K562 (cell line): ENCODE data around the gene FCSK. TPM values are rescaled to one million over a fixed set of nuclear protein-coding genes. Genes with fewer than 3 reads are reported as not detected.

Experiments used
- CAMTA2 ChIP-seq: fragments of 250-450 bp; sonication (Bioruptor Pico); conservative IDR thresholded peaks from 2 replicates; pipeline ENCODE4 v1.5.1; 2022
- FOXK2 ChIP-seq, 2 experiments: fragments of 450-650 bp; IDR thresholded peaks in 1 of 2; conservative IDR thresholded peaks in 1 of 2; 2 replicates each; pipeline ENCODE4 v1.6.1; 2016; ENCODE audit warnings: low read depth in 2 of 2, mild to moderate bottlenecking in 1 of 2
- HOMEZ ChIP-seq: fragments of 250-450 bp; sonication (Bioruptor Pico); IDR thresholded peaks from 2 replicates; pipeline ENCODE4 v1.4.0; 2020; ENCODE audit warnings: mild to moderate bottlenecking, moderate library complexity
- KLF6 ChIP-seq: fragments of 250-450 bp; sonication (Bioruptor Pico); IDR thresholded peaks from 2 replicates; pipeline ENCODE4 v1.4.0; 2020; ENCODE audit warnings: mild to moderate bottlenecking, moderate library complexity, borderline replicate concordance
- MAZ ChIP-seq, 2 experiments: fragments of 450-650 bp in 1 of 2; sonication (generic) in 1 of 2; formaldehyde crosslinking; IDR thresholded peaks in 1 of 2; conservative IDR thresholded peaks in 1 of 2; 2 replicates each; pipeline versions ENCODE4 v1.4.0 to v1.5.0; 2020; ENCODE audit warnings: mild to moderate bottlenecking in 1 of 2, missing genetic modification reagents in 1 of 2
- MYNN ChIP-seq, 2 experiments: sonication (generic); formaldehyde crosslinking in 1 of 2; IDR thresholded peaks; 2 replicates each; pipeline versions ENCODE4 v1.5.0 to v1.6.1; 2016 to 2020; ENCODE audit warnings: antibody characterized with exemption in 1 of 2, missing genetic modification reagents in 1 of 2
- NFIC ChIP-seq: fragments of 450-650 bp; IDR thresholded peaks from 2 replicates; pipeline ENCODE4 v1.6.1; 2017; ENCODE audit warnings: mild to moderate bottlenecking, inconsistent platforms
- POLR2G ChIP-seq: fragments of 200-400 bp; formaldehyde crosslinking; IDR thresholded peaks from 2 replicates; pipeline ENCODE4 v1.6.1; 2017; ENCODE audit warnings: low read depth, mild to moderate bottlenecking, antibody characterized with exemption, low read length, moderate library complexity
- TFAP4 ChIP-seq: sonication (generic); formaldehyde crosslinking; IDR thresholded peaks from 2 replicates; pipeline ENCODE4 v1.8.0; 2022; ENCODE audit warnings: missing genetic modification reagents, mild to moderate bottlenecking, moderate library complexity, borderline replicate concordance
- ZNF133 ChIP-seq: fragments of 250-450 bp; sonication (Bioruptor Pico); IDR thresholded peaks from 2 replicates; pipeline ENCODE4 v1.4.0; 2020; ENCODE audit warnings: mild to moderate bottlenecking
- ZNF263 ChIP-seq: sonication (generic); formaldehyde crosslinking; IDR thresholded peaks from 2 replicates; pipeline ENCODE4 v1.8.0; 2022; ENCODE audit warnings: mild to moderate bottlenecking, missing genetic modification reagents, borderline replicate concordance
- ZNF316 ChIP-seq: fragments of 450-650 bp; IDR thresholded peaks from 2 replicates; pipeline ENCODE4 v1.6.1; 2016
- ZNF431 ChIP-seq: sonication (generic); formaldehyde crosslinking; IDR thresholded peaks from 2 replicates; pipeline ENCODE4 v1.8.0; 2022; ENCODE audit warnings: mild to moderate bottlenecking, missing genetic modification reagents
- ZNF511 ChIP-seq: sonication (generic); formaldehyde crosslinking; IDR thresholded peaks from 2 replicates; pipeline ENCODE4 v1.8.0; 2022; ENCODE audit warnings: mild to moderate bottlenecking, missing genetic modification reagents
- polyA plus RNA-seq, 8 experiments: library from polyadenylated mRNA; depleted of rRNA in 4 of 8; stranded (reverse) in 5 of 8; unstranded in 3 of 8; fragments of >200 nt; fragmentation: Nextera tagmentation in 2 of 8; fragmentation: Illumina TruSeq in 1 of 8; extraction: Ambion mirVana in 2 of 8; extraction: Trizol in 1 of 8; gene quantifications; 2 replicates each; pipeline versions ENCODE4 v1.2.1 to v1.2.3, GENCODE V29; 2011 to 2014; ENCODE audit warnings: inconsistent platforms in 1 of 8, missing spikeins in 1 of 8
- total RNA-seq, 7 experiments: library from RNA; depleted of rRNA in 6 of 7; stranded (reverse); fragments of >200 nt in 6 of 7; fragmentation: Illumina TruSeq in 2 of 7; extraction: Trizol in 2 of 7; gene quantifications; 2 replicates each; pipeline versions ENCODE4 v1.2.1 to v1.2.3, GENCODE V29; 2011 to 2021; ENCODE audit warnings: low replicate concordance in 1 of 7
- TF ChIP-seq, protein P1 (sequence below), 2 experiments: fragments of 450-650 bp; conservative IDR thresholded peaks; 2 replicates each; pipeline ENCODE4 v1.6.1; 2017; ENCODE audit warnings: mild to moderate bottlenecking in 2 of 2, moderate library complexity in 2 of 2
- TF ChIP-seq, protein P2 (sequence below): sonication (generic); formaldehyde crosslinking; IDR thresholded peaks from 2 replicates; pipeline ENCODE4 v1.8.1; 2023; ENCODE audit warnings: mild to moderate bottlenecking, missing genetic modification reagents
- TF ChIP-seq, protein P3 (sequence below): fragments of 450-650 bp; IDR thresholded peaks from 2 replicates; pipeline ENCODE4 v1.6.1; 2017; ENCODE audit warnings: antibody characterized with exemption

The FCSK gene
- total and polyA plus RNA-seq, 9 of the 15 experiments (the other 6 are each of a cell fraction or from before 2014, with no cell fraction given), result 0.92 to 18.6 (median 8.3) TPM

DNA sequence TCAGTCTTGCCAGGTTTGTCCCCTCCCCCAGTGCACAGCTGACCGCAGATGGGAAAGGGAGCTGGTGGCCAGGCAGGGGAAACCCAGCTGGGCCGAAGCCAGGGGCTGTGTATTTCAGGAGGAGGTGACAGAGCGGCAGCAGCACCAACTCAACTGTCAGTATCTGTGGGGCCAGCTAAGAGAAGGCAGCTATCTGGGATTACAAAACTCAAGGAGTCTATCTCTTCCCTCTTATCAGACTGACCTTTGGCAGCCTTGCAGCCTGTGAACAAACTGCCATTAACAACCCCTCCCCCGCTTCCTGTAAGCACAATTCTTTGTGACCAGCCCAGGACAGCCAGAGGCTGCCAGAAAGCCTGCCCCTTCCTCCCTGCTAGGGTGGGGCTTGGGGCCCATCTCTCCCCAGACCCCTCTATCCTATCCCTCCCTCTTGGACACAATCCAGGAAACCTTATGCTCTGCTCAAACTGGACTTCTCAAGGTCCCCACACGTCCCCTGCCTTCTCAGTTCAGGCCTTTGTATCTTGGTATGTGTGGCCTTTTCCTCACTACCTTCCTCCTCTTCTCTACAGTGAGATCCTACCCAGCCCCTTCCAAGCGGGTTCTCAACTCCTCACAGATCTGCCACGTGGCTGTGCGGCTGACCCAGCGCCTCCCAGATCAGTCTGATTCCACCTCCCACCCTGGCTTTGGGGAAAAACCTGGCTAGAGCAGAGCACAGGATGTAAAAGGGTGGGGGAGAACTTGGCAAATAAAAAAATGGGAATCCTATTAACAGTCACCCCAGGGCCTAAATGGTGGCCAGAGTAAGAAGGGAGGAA lies 26.0 kb upstream of the FCSK start (continued):
- peak; percentile 100 for TF ChIP-seq TFAP4
- TF ChIP-seq, protein P1, sequence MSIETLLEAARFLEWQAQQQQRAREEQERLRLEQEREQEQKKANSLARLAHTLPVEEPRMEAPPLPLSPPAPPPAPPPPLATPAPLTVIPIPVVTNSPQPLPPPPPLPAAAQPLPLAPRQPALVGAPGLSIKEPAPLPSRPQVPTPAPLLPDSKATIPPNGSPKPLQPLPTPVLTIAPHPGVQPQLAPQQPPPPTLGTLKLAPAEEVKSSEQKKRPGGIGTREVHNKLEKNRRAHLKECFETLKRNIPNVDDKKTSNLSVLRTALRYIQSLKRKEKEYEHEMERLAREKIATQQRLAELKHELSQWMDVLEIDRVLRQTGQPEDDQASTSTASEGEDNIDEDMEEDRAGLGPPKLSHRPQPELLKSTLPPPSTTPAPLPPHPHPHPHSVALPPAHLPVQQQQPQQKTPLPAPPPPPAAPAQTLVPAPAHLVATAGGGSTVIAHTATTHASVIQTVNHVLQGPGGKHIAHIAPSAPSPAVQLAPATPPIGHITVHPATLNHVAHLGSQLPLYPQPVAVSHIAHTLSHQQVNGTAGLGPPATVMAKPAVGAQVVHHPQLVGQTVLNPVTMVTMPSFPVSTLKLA (conservative IDR thresholded peaks at IDR 0.05), result peak; percentile 87 to 93
- TF ChIP-seq, protein P2, sequence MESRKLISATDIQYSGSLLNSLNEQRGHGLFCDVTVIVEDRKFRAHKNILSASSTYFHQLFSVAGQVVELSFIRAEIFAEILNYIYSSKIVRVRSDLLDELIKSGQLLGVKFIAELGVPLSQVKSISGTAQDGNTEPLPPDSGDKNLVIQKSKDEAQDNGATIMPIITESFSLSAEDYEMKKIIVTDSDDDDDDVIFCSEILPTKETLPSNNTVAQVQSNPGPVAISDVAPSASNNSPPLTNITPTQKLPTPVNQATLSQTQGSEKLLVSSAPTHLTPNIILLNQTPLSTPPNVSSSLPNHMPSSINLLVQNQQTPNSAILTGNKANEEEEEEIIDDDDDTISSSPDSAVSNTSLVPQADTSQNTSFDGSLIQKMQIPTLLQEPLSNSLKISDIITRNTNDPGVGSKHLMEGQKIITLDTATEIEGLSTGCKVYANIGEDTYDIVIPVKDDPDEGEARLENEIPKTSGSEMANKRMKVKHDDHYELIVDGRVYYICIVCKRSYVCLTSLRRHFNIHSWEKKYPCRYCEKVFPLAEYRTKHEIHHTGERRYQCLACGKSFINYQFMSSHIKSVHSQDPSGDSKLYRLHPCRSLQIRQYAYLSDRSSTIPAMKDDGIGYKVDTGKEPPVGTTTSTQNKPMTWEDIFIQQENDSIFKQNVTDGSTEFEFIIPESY (CRISPR knock-in tag), result peak; percentile 88
- TF ChIP-seq ZNF316, result no peak
- no peak; the same call in 1 of the 2 replicates for TF ChIP-seq ZNF431 (CRISPR knock-in tag)
- peak; percentile 70 for TF ChIP-seq POLR2G
- no peak; the same call in 1 of the 2 replicates for TF ChIP-seq ZNF263
- TF ChIP-seq MYNN (IDR thresholded peaks at IDR 0.05), result peak; percentile 99
- TF ChIP-seq MYNN (CRISPR knock-in tag; IDR thresholded peaks at IDR 0.05), result no peak
- TF ChIP-seq MAZ (CRISPR knock-in tag; conservative IDR thresholded peaks at IDR 0.05 in 1 of 2, IDR thresholded peaks at IDR 0.05 in 1 of 2), result peak; percentile 71 to 97; a peak in 2 of 4 replicates
- TF ChIP-seq ZNF511, result no peak
- peak; percentile 13; the same call in 1 of the 2 replicates for TF ChIP-seq KLF6 (CRISPR knock-in tag)
- no peak for TF ChIP-seq HOMEZ (CRISPR knock-in tag)
- TF ChIP-seq ZNF133 (CRISPR knock-in tag), result no peak
- TF ChIP-seq CAMTA2, result no peak
- peak; percentile 99 for TF ChIP-seq NFIC
- TF ChIP-seq, protein P3, sequence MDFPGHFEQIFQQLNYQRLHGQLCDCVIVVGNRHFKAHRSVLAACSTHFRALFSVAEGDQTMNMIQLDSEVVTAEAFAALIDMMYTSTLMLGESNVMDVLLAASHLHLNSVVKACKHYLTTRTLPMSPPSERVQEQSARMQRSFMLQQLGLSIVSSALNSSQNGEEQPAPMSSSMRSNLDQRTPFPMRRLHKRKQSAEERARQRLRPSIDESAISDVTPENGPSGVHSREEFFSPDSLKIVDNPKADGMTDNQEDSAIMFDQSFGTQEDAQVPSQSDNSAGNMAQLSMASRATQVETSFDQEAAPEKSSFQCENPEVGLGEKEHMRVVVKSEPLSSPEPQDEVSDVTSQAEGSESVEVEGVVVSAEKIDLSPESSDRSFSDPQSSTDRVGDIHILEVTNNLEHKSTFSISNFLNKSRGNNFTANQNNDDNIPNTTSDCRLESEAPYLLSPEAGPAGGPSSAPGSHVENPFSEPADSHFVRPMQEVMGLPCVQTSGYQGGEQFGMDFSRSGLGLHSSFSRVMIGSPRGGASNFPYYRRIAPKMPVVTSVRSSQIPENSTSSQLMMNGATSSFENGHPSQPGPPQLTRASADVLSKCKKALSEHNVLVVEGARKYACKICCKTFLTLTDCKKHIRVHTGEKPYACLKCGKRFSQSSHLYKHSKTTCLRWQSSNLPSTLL, result no peak
- TF ChIP-seq FOXK2 (conservative IDR thresholded peaks at IDR 0.05 in 1 of 2, IDR thresholded peaks at IDR 0.05 in 1 of 2; ENCODE audit: low read depth in 2 of 2), result peak; percentile 89 to 94
